ENCODE data around the gene PPTC7. TPM values are rescaled to one million over a fixed set of nuclear protein-coding genes. Genes with fewer than 3 reads are reported as not detected.
"Not testable (repeated sequence)": the region's sequence is repeated elsewhere in the genome, so short reads cannot be mapped to it uniquely, and the experiment has no call there.

Gene PPTC7
- total RNA-seq, 4 donors from 2014 or later, result 14.8 to 30.5 (median 19.2) TPM

GRCh38 chr12:110564471-110564991 lies 18.6 kb downstream of the PPTC7 start:
- H3K36me3 ChIP-seq, result peaks cover 0 to 7% (median 0%) of the 10 kb centered on the region in 3 donors
- intact Hi-C loops (cut with DNase I), result no loop called here
- peaks cover 11 to 77% (median 41%) of the 10 kb centered on the region in 3 donors for H3K4me1 ChIP-seq
- no peak for DNase-seq
- 52 to 63% methylated on average over 8 of the region's 8 CpGs for WGBS, 2 donors
- TF ChIP-seq, protein P1, sequence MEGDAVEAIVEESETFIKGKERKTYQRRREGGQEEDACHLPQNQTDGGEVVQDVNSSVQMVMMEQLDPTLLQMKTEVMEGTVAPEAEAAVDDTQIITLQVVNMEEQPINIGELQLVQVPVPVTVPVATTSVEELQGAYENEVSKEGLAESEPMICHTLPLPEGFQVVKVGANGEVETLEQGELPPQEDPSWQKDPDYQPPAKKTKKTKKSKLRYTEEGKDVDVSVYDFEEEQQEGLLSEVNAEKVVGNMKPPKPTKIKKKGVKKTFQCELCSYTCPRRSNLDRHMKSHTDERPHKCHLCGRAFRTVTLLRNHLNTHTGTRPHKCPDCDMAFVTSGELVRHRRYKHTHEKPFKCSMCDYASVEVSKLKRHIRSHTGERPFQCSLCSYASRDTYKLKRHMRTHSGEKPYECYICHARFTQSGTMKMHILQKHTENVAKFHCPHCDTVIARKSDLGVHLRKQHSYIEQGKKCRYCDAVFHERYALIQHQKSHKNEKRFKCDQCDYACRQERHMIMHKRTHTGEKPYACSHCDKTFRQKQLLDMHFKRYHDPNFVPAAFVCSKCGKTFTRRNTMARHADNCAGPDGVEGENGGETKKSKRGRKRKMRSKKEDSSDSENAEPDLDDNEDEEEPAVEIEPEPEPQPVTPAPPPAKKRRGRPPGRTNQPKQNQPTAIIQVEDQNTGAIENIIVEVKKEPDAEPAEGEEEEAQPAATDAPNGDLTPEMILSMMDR (IDR thresholded peaks at IDR 0.05), result no peak
- no peak for TF ChIP-seq POLR2A (IDR thresholded peaks at IDR 0.05)
- no peaks in the 10 kb centered on the region for H3K9me3 ChIP-seq
- H3K27me3 ChIP-seq, result no peaks in the 10 kb centered on the region
- no peak overlapping the region for H3K4me3 ChIP-seq
- peak overlapping the region in 3 of 4 donors; percentile 36 to 57 (median 56) for H3K27ac ChIP-seq

DNA sequence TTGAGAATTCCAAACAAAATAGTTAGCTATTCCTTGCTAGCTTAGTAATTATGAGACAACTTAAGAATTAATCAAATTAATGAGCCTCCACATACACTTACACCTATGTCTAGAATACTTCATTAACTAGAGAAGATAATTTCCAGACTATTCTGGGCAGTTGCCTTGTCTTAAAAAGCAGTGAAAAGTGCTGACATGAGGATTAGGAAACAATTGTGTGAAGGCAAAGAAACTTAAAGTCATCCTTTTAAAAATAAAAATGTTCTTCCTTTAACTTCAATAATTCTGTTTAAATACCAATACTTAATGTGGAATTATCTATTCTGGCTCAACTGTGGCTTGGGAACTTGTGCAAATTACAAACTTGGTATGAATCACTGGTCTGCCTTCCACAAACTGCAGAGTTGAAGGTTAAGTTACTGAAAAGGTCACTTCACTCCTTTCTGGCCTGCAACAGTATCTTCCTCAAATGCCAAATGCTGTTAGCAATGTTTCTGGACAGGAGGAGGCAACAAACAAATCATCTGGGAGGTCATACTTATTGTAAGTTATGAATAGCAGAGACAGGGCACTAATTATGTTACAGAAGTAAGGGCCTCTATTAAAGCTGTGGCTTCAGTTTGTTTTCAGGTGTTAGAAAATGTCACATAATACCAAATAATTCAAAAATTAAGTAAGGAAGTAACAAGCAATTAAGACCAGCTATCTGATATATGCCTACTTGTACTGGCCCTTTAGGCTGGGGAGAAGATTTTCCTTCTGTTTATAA lies 19.2 kb downstream of the PPTC7 start:
- Histone ChIP-seq H3K9me3 (no peaks in the 10 kb centered on the region), H3K27me3 (no peaks in the 10 kb centered on the region), H3K27ac (peak overlapping the region in 3 of 4 donors; percentile 36 to 57 (median 56)), H3K4me3 (no peak overlapping the region), H3K4me1 (peaks cover 11 to 83% (median 41%) of the 10 kb centered on the region in 3 donors), H3K36me3 (peaks cover 0 to 4% (median 0%) of the 10 kb centered on the region in 3 donors)
- intact Hi-C loops (cut with DNase I), result no loop called here
- TF ChIP-seq, protein P1 (IDR thresholded peaks at IDR 0.05), result no peak
- no peak for TF ChIP-seq POLR2A (IDR thresholded peaks at IDR 0.05)
- DNase-seq, result no peak

DNA sequence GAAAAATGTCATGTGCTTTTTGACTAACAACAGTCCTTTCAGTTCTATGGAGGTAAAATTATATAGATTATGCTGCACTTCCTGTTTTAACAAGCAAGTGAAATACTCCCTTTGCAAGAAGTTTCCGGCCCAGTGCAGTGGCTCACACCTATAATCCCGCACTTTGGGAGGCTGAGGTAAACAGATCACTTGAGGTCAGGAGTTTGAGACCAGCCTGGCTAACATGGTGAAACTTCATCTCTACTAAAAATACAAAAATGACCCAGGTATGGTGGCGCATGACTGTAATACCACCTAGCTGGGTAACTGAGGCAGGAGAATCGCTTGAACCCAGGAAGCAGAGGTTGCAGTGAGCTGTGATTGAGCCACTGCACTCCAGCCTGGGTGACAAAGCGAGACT lies 20.7 kb downstream of the PPTC7 start:
- H3K4me3 ChIP-seq; DNase-seq; intact Hi-C loops (cut with DNase I); H3K36me3 ChIP-seq; H3K27me3 ChIP-seq; H3K9me3 ChIP-seq: not testable (repeated sequence)
- peak overlapping the region in 2 of 4 donors; percentile 45 to 46 for H3K27ac ChIP-seq
- peaks cover 11 to 85% (median 41%) of the 10 kb centered on the region in 3 donors for H3K4me1 ChIP-seq
- WGBS, 2 donors, result 73 to 82% methylated on average over 5 of the region's 5 CpGs

GRCh38 chr12:110561471-110562201 lies 21.5 kb downstream of the PPTC7 start:
- peaks cover 11 to 85% (median 36%) of the 10 kb centered on the region in 3 donors for H3K4me1 ChIP-seq
- no peak for DNase-seq
- no peaks in the 10 kb centered on the region for H3K36me3 ChIP-seq
- no peaks in the 10 kb centered on the region for H3K27me3 ChIP-seq
- peak overlapping the region in 1 of 4 donors; percentile 21 for H3K27ac ChIP-seq
- intact Hi-C loops (cut with DNase I), result no loop called here
- no peaks in the 10 kb centered on the region for H3K9me3 ChIP-seq
- no peak overlapping the region for H3K4me3 ChIP-seq
- TF ChIP-seq POLR2A (IDR thresholded peaks at IDR 0.05), result no peak
- TF ChIP-seq, protein P1 (IDR thresholded peaks at IDR 0.05), result no peak
- WGBS, 2 donors, result 62 to 81% methylated on average over 9 to 14 of the region's 15 CpGs

- Histone ChIP-seq H3K4me1 (peaks cover 16 to 85% (median 39%) of the 10 kb centered on the region in 3 donors), H3K27me3 (no peaks in the 10 kb centered on the region), H3K27ac (peak overlapping the region in 1 of 4 donors; percentile 1), H3K9me3 (no peaks in the 10 kb centered on the region), H3K36me3 (no peaks in the 10 kb centered on the region), H3K4me3 (no peak overlapping the region)
- DNase-seq, result no peak
- TF ChIP-seq, protein P1 (IDR thresholded peaks at IDR 0.05), result no peak
- TF ChIP-seq POLR2A (IDR thresholded peaks at IDR 0.05), result no peak
- 73 to 78% methylated on average over 1 of the region's 1 CpG for WGBS, 2 donors
- intact Hi-C loops (cut with DNase I), result no loop called here
Measured at GRCh38 chr12:110560946-110561345, 22.2 kb downstream of the PPTC7 start.
